Left ventricle myocardium superior (tissue), 1 donor: Measurements from ENCODE around the gene ARSI. TPM values are rescaled to one million over a fixed set of nuclear protein-coding genes. Genes with fewer than 3 reads are reported as not detected.

ENCODE experiments used
- ATAC-seq: fragments of 200-7000 bp; cut with Tn5 transposase; one replicate; pipeline ENCODE4 v1.9.1; 2020; ENCODE audit warnings: mild to moderate bottlenecking, moderate library complexity
- DNase-seq: peaks from one replicate; pipeline ENCODE4 v3.0.0-alpha.2; 2020
- intact Hi-C: fragments of 100-400 bp; cut with micrococcal nuclease; formaldehyde crosslinking; loops from one replicate; pipeline ENCODE4 v1.11.0; 2022
- total RNA-seq: library from RNA; stranded (reverse); fragmentation: NEBNext Ultra II Directional; extraction: Animal tissue kit (Norgen Biotek cat#: 25700); gene quantifications from one replicate; pipeline ENCODE4 v1.2.1, GENCODE V29; 2021
- donor health status: DM: no; HTN: yes; CAD: no; lungs with severe emphysema.

ARSI gene
- total RNA-seq, 1 donor from 2014 or later: 0.25 TPM

- ATAC-seq (no peak), DNase-seq (no peak)
- intact Hi-C loops: no loop called here
Measured at GRCh38 chr5:150297236-150297890, 5.3 kb downstream of the ARSI start.

GRCh38 chr5:150296496-150296895, 6.2 kb downstream of the ARSI start:
- DNase-seq (no peak), ATAC-seq (no peak)
- intact Hi-C loops: no loop called here

GRCh38 chr5:150295741-150296486, 6.8 kb downstream of the ARSI start:
- DNase-seq: no peak
- intact Hi-C loops: no loop called here

GRCh38 chr5:150295172-150295634, 7.5 kb downstream of the ARSI start:
- peak; percentile 55 for DNase-seq
- peak; percentile 55 for ATAC-seq
- intact Hi-C loops: no loop called here

More at GRCh38 chr5:150295741-150296486, 6.8 kb downstream of the ARSI start:
- no peak for ATAC-seq

- ATAC-seq (no peak), DNase-seq (no peak)
- intact Hi-C loops: no loop called here
Measured at GRCh38 chr5:150294551-150295071, 8.1 kb downstream of the ARSI start.

- ATAC-seq (no peak), DNase-seq (no peak)
- intact Hi-C loops: no loop called here
Measured at GRCh38 chr5:150293091-150293941, 9.4 kb downstream of the ARSI start.

- DNase-seq (no peak), ATAC-seq (no peak)
- intact Hi-C loops: no loop called here
Measured at GRCh38 chr5:150291388-150292385, 11.0 kb downstream of the ARSI start.

- no peak for ATAC-seq
- intact Hi-C loops: no loop called here
- no peak for DNase-seq
Measured at GRCh38 chr5:150289551-150290390, 12.9 kb downstream of the ARSI start, which contains the start of gene CAMK2A. Gene CAMK2A (minus strand): TSS chr5:150289773. CDS start chr5:150289625, 148 bp downstream.

GRCh38 chr5:150288791-150289190, 13.9 kb downstream of the ARSI start:
- intact Hi-C loops: no loop called here
- no peak for ATAC-seq
- no peak for DNase-seq

GRCh38 chr5:150288361-150288760, 14.3 kb downstream of the ARSI start:
- intact Hi-C loops: no loop called here

GRCh38 chr5:150286820-150287219, 15.9 kb downstream of the ARSI start:
- DNase-seq (no peak), ATAC-seq (peak; percentile 40)
- intact Hi-C loops: no loop called here

More at GRCh38 chr5:150288361-150288760, 14.3 kb downstream of the ARSI start:
- no peak for DNase-seq
- ATAC-seq: no peak

GRCh38 chr5:150285114-150285513, 17.6 kb downstream of the ARSI start:
- DNase-seq: no peak
- intact Hi-C loops: no loop called here
- ATAC-seq: no peak

- ATAC-seq (no peak), DNase-seq (peak; percentile 8)
- intact Hi-C loops: no loop called here
Measured at GRCh38 chr5:150284311-150284710, 18.4 kb downstream of the ARSI start.

GRCh38 chr5:150283904-150284303, 18.8 kb downstream of the ARSI start:
- no peak for DNase-seq
- no peak for ATAC-seq
- intact Hi-C loops: no loop called here

- DNase-seq: no peak
- intact Hi-C loops: no loop called here
- no peak for ATAC-seq
Measured at GRCh38 chr5:150281987-150282386, 20.7 kb downstream of the ARSI start.

GRCh38 chr5:150279330-150280020, 23.2 kb downstream of the ARSI start:
- DNase-seq (no peak), ATAC-seq (no peak)
- intact Hi-C loops: no loop called here

- intact Hi-C loops: no loop called here
- DNase-seq: no peak
- no peak for ATAC-seq
Measured at GRCh38 chr5:150278916-150279315, 23.8 kb downstream of the ARSI start.
